ENCODE results near the gene ARCN1. TPM values are rescaled to one million over a fixed set of nuclear protein-coding genes. Genes with fewer than 3 reads are reported as not detected.

Gene ARCN1
- polyA plus RNA-seq, 2 of the 4 experiments (the other 2 are of a cell fraction), result 88.7 to 150 TPM

GRCh38 chr11:118621071-118621783 lies 49.0 kb downstream of the ARCN1 start:
- Histone ChIP-seq H3K4me2 (peak overlapping the region; percentile 48; the same call in 2 of the 3 replicates), H3K4me1 (peaks cover 78% of the 10 kb centered on the region), H3K4me3 (no peak overlapping the region), H3K9me3 (no peaks in the 10 kb centered on the region), H3K27ac (peak overlapping the region; percentile 69 to 92; a peak in 5 of 6 replicates)
- CTCF ChIA-PET, result interaction anchor here (0.8 to 20.3 kb wide), 6 partner anchors 15 to 336 kb away, joined by 3 to 224 read pairs (median 4); partner anchors contain the start of gene PHLDB1
- TF ChIP-seq KDM1A (IDR thresholded peaks at IDR 0.05; ENCODE audit: low read depth), result no peak
- no peak for ATAC-seq
- 84% methylated on average over 10 of the region's 38 CpGs for WGBS (ENCODE audit: missing lambda C conversion rate)
- DNase-seq (ENCODE audit: low read depth in 1 of 2, low spot score in 1 of 2), result no peak
- FAIRE-seq, result no peak
- POLR2A ChIA-PET, result no interaction called here

- ChIA-PET CTCF (interaction anchor here (0.7 to 20.3 kb wide), 6 partner anchors 16 to 335 kb away, joined by 3 to 224 read pairs (median 4); partner anchors contain the start of gene PHLDB1), POLR2A (interaction anchor here (2.0 kb wide), 1 partner anchor 14 kb away, joined by 14 read pairs; the partner anchor contains the start of gene PHLDB1)
- WGBS (ENCODE audit: missing lambda C conversion rate), result 80% methylated on average over 3 of the region's 4 CpGs
- TF ChIP-seq JUN (IDR thresholded peaks at IDR 0.05) (no peak), TFCP2L1 (CRISPR knock-in tag; IDR thresholded peaks at IDR 0.05) (no peak), HMGXB4 (CRISPR knock-in tag; IDR thresholded peaks at IDR 0.05; ENCODE audit: borderline replicate concordance) (no peak), CBX8 (IDR thresholded peaks at IDR 0.05) (no peak), FOSB (CRISPR knock-in tag; IDR thresholded peaks at IDR 0.05) (no peak), EHF (CRISPR knock-in tag; IDR thresholded peaks at IDR 0.05) (no peak), HOXB13 (CRISPR knock-in tag; IDR thresholded peaks at IDR 0.05; ENCODE audit: low read depth) (no peak), GATA3 (IDR thresholded peaks at IDR 0.05; ENCODE audit: borderline replicate concordance) (no peak), POLR2A (IDR thresholded peaks at IDR 0.05; ENCODE audit: low read length) (no peak), MAFK (IDR thresholded peaks at IDR 0.05; ENCODE audit: partially characterized antibody) (no peak), ELK1 (IDR thresholded peaks at IDR 0.05; ENCODE audit: low read depth, low read length) (no peak), SMC3 (IDR thresholded peaks at IDR 0.05) (no peak), POLR2AphosphoS2 (conservative IDR thresholded peaks at IDR 0.05; ENCODE audit: low read length) (no peak), TP53 (CRISPR knock-in tag; IDR thresholded peaks at IDR 0.05) (no peak), CBX2 (IDR thresholded peaks at IDR 0.05; ENCODE audit: borderline replicate concordance, low read depth) (no peak), MYC (IDR thresholded peaks at IDR 0.05; ENCODE audit: borderline replicate concordance, low read length) (no peak), FOSL2 (IDR thresholded peaks at IDR 0.05) (no peak), FOSL2 (CRISPR knock-in tag; IDR thresholded peaks at IDR 0.05) (no peak), RFX5 (IDR thresholded peaks at IDR 0.05) (no peak), RARB (CRISPR knock-in tag; IDR thresholded peaks at IDR 0.05) (no peak)
- DNase-seq (ENCODE audit: low read depth in 1 of 2, low spot score in 1 of 2) (no peak), ATAC-seq (no peak), FAIRE-seq (no peak)
- Histone ChIP-seq H3K4me2 (peak overlapping the region; percentile 48), H3K9me3 (no peaks in the 10 kb centered on the region), H3K4me1 (peaks cover 78% of the 10 kb centered on the region), H3K4me3 (no peak overlapping the region), H3K27ac (peak overlapping the region; percentile 69 to 92)
Measured at GRCh38 chr11:118621784-118622375, 49.7 kb downstream of the ARCN1 start.
